Stomach (tissue), 4 donors: ENCODE measurements around the gene WWP2.

Experiments used
- CTCF ChIP-seq, 7 experiments: fragments of 450-650 bp in 4 of 7; fragments of 200-600 bp in 3 of 7; sonication (generic) in 3 of 7; IDR thresholded peaks; one replicate each; pipeline ENCODE4 v1.5.1; 2016 to 2019; ENCODE audit warnings: antibody characterized with exemption in 7 of 7, control low read depth in 2 of 7, mild to moderate bottlenecking in 1 of 7
- EP300 ChIP-seq: sonication (generic); formaldehyde crosslinking; IDR thresholded peaks from one replicate; pipeline ENCODE4 v1.6.1; 2017; ENCODE audit warnings: antibody characterized with exemption
- POLR2A ChIP-seq, 4 donors: fragments of 450-650 bp; IDR thresholded peaks; one replicate each; pipeline ENCODE4 v1.6.1; 2016; ENCODE audit warnings: antibody characterized with exemption in 4 of 4, control low read depth in 2 of 4, mild to moderate bottlenecking in 1 of 4, moderate library complexity in 1 of 4
- POLR2AphosphoS5 ChIP-seq, 3 donors: sonication (generic); formaldehyde crosslinking; IDR thresholded peaks; one replicate each; pipeline ENCODE4 v1.6.1; 2016; ENCODE audit warnings: antibody characterized with exemption in 3 of 3

- TF ChIP-seq POLR2A (IDR thresholded peaks at IDR 0.05) = no peak
- no peak for TF ChIP-seq CTCF (IDR thresholded peaks at IDR 0.05)
- TF ChIP-seq EP300 = no peak
- no peak for TF ChIP-seq POLR2AphosphoS5 (IDR thresholded peaks at IDR 0.05)
Observed at GRCh38 chr16:69881141-69881540, 119.0 kb downstream of the WWP2 start.
